Breast epithelium (tissue), 3 donors: ENCODE measurements around the gene SLC22A23.

Experiments used
- POLR2A ChIP-seq: fragments of 450-650 bp; IDR thresholded peaks from one replicate; pipeline ENCODE4 v1.6.1; 2016; ENCODE audit warnings: antibody characterized with exemption, mild to moderate bottlenecking, moderate library complexity
- POLR2AphosphoS5 ChIP-seq, 3 donors: sonication (generic); formaldehyde crosslinking; IDR thresholded peaks; one replicate each; pipeline ENCODE4 v1.6.1; 2017; ENCODE audit warnings: antibody characterized with exemption in 3 of 3
- TF ChIP-seq, protein P1 (sequence below), 3 donors: fragments of 450-650 bp; IDR thresholded peaks; one replicate each; pipeline ENCODE4 v1.5.1; 2016 to 2017; ENCODE audit warnings: antibody characterized with exemption in 3 of 3, mild to moderate bottlenecking in 3 of 3, moderate library complexity in 3 of 3

- TF ChIP-seq, protein P1, sequence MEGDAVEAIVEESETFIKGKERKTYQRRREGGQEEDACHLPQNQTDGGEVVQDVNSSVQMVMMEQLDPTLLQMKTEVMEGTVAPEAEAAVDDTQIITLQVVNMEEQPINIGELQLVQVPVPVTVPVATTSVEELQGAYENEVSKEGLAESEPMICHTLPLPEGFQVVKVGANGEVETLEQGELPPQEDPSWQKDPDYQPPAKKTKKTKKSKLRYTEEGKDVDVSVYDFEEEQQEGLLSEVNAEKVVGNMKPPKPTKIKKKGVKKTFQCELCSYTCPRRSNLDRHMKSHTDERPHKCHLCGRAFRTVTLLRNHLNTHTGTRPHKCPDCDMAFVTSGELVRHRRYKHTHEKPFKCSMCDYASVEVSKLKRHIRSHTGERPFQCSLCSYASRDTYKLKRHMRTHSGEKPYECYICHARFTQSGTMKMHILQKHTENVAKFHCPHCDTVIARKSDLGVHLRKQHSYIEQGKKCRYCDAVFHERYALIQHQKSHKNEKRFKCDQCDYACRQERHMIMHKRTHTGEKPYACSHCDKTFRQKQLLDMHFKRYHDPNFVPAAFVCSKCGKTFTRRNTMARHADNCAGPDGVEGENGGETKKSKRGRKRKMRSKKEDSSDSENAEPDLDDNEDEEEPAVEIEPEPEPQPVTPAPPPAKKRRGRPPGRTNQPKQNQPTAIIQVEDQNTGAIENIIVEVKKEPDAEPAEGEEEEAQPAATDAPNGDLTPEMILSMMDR (IDR thresholded peaks at IDR 0.05) = no peak
- no peak for TF ChIP-seq POLR2A
- no peak for TF ChIP-seq POLR2AphosphoS5 (IDR thresholded peaks at IDR 0.05)
These were observed 211.6 kb downstream of the SLC22A23 start for GRCh38 chr6:3245216-3245615.
